HG03103 (cell line): ENCODE measurements around the gene BPTF.
"Not testable (repeated sequence)": the region's sequence is repeated elsewhere in the genome, so short reads cannot be mapped to it uniquely, and the experiment has no call there.

Experiments used
- ATAC-seq: cut with Tn5 transposase; IDR thresholded peaks from one replicate; pipeline ENCODE4 v1.9.1; 2021; ENCODE audit warnings: low read depth; ENCODE audit not compliant: unreplicated experiment

BPTF gene

GRCh38 chr17:67831268-67831667 is 6.0 kb downstream of the BPTF start:
- no peak for ATAC-seq

- no peak for ATAC-seq
These were observed 7.8 kb downstream of the BPTF start for GRCh38 chr17:67833134-67833533.

- ATAC-seq = no peak
These were observed 8.8 kb downstream of the BPTF start for GRCh38 chr17:67833946-67834631.

GRCh38 chr17:67834634-67835033 is 9.3 kb downstream of the BPTF start:
- ATAC-seq = no peak

GRCh38 chr17:67836205-67836987 is 11.1 kb downstream of the BPTF start:
- ATAC-seq = no peak

GRCh38 chr17:67837965-67838364 is 12.7 kb downstream of the BPTF start:
- no peak for ATAC-seq

GRCh38 chr17:67838538-67838937 is 13.2 kb downstream of the BPTF start:
- ATAC-seq = no peak

GRCh38 chr17:67841992-67842391 is 16.7 kb downstream of the BPTF start:
- no peak for ATAC-seq

GRCh38 chr17:67842648-67843047 is 17.3 kb downstream of the BPTF start:
- no peak for ATAC-seq

- ATAC-seq = no peak
These were observed 20.1 kb downstream of the BPTF start for GRCh38 chr17:67845374-67845773.

GRCh38 chr17:67848189-67848588 is 22.9 kb downstream of the BPTF start:
- ATAC-seq = not testable (repeated sequence)

- not testable (repeated sequence) for ATAC-seq
These were observed 23.5 kb downstream of the BPTF start for GRCh38 chr17:67848846-67849245.

- no peak for ATAC-seq
These were observed 25.8 kb downstream of the BPTF start for GRCh38 chr17:67850991-67851631.

GRCh38 chr17:67853703-67854102 is 28.4 kb downstream of the BPTF start:
- no peak for ATAC-seq

- ATAC-seq = no peak
These were observed 29.1 kb downstream of the BPTF start for GRCh38 chr17:67854378-67854777.

- ATAC-seq = no peak
These were observed 30.4 kb downstream of the BPTF start for GRCh38 chr17:67855504-67856324.

- ATAC-seq = not testable (repeated sequence)
These were observed 31.1 kb downstream of the BPTF start for GRCh38 chr17:67856402-67856801.

GRCh38 chr17:67862614-67863217 is 37.4 kb downstream of the BPTF start:
- no peak for ATAC-seq

GRCh38 chr17:67863624-67864247 is 38.4 kb downstream of the BPTF start:
- no peak for ATAC-seq

- no peak for ATAC-seq
These were observed 40.1 kb downstream of the BPTF start for GRCh38 chr17:67865438-67865837.
